Measurements from ENCODE around the gene C1orf210. TPM values are rescaled to one million over a fixed set of nuclear protein-coding genes. Genes with fewer than 3 reads are reported as not detected.

Gene C1orf210
- total and polyA plus RNA-seq, 4 donors: 2.3 TPM; not detected in 3

DNA sequence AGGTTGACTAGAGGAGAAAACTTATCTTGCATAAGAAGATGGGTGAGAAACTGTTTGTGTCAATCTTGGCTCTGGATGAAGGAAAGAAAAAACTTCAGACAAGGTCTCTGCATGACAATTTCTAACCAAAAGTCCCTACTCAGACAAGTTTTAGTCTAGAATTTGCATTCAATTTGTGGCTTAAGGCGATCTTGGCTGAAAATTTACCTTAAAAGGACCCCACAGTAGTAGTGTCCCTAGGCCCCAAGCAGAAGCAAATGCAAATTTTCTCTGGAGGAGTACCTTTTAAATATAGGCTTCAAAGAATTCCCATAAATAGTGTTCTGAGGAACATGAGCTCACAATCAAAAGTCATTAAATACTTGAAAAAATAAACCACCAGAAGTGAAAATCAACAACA lies 33.2 kb downstream of the C1orf210 start:
- Histone ChIP-seq H3K27ac (ENCODE audit: low read depth in 1 of 2, low read length in 2 of 2) (no peak overlapping the region), H3K36me3 (ENCODE audit: control insufficient read depth in 1 of 2, insufficient read depth in 2 of 2, low read length in 1 of 2) (no peaks in the 10 kb centered on the region), H3K4me1 (ENCODE audit: control insufficient read depth in 1 of 2, insufficient read depth in 2 of 2, low read length in 2 of 2) (no peaks in the 10 kb centered on the region), H3K27me3 (ENCODE audit: control insufficient read depth in 1 of 2, insufficient read depth in 2 of 2, low read length in 1 of 2) (no peaks in the 10 kb centered on the region), H3K4me3 (ENCODE audit: low read length in 2 of 2) (no peak overlapping the region), H3K9me3 (ENCODE audit: control insufficient read depth, low read length) (no peaks in the 10 kb centered on the region)
- intact Hi-C loops (cut with DNase I): no loop called here
- no peak for DNase-seq
- no peak for ATAC-seq (ENCODE audit: low FRiP score)
- 82 to 90% methylated on average over 1 of the region's 1 CpG for WGBS, 2 donors

- WGBS, 2 donors: 79 to 83% methylated on average over 5 of the region's 5 CpGs
- no peaks in the 10 kb centered on the region for H3K4me1 ChIP-seq (ENCODE audit: control insufficient read depth in 1 of 2, insufficient read depth in 2 of 2, low read length in 2 of 2)
- no peaks in the 10 kb centered on the region for H3K27me3 ChIP-seq (ENCODE audit: control insufficient read depth in 1 of 2, insufficient read depth in 2 of 2, low read length in 1 of 2)
- DNase-seq (no peak), ATAC-seq (ENCODE audit: low FRiP score) (no peak)
- no peak overlapping the region for H3K4me3 ChIP-seq (ENCODE audit: low read length in 2 of 2)
- no peaks in the 10 kb centered on the region for H3K9me3 ChIP-seq (ENCODE audit: control insufficient read depth, low read length)
- H3K36me3 ChIP-seq (ENCODE audit: control insufficient read depth in 1 of 2, insufficient read depth in 2 of 2, low read length in 1 of 2): no peaks in the 10 kb centered on the region
- intact Hi-C loops (cut with DNase I): no loop called here
- H3K27ac ChIP-seq (ENCODE audit: low read depth in 1 of 2, low read length in 2 of 2): no peak overlapping the region
Observed at GRCh38 chr1:43251024-43251423, 34.4 kb downstream of the C1orf210 start.

DNA sequence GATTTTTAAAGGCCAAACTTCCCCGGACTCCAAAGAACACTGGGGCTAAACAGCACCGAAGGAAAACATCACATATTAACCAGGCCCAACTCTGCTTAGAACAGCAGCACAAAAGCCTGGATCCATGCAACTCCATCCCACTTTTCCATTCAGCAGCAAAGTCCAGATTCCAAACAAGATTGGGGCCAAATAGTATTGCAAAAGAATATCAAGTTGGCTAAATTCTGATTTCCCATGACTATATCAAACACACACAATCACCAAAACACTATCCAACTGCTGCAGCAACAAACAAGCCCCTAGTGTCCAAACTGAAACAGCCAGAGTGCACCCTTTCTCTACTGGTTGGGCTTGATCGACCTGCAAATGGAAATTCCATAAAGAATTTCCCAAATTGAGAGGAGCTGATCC lies 35.0 kb downstream of the C1orf210 start:
- H3K27ac ChIP-seq (ENCODE audit: low read depth in 1 of 2, low read length in 2 of 2): no peak overlapping the region
- DNase-seq (no peak), ATAC-seq (ENCODE audit: low FRiP score) (peak; percentile 59)
- no peaks in the 10 kb centered on the region for H3K9me3 ChIP-seq (ENCODE audit: control insufficient read depth, low read length)
- 87 to 90% methylated on average over 3 of the region's 3 CpGs for WGBS, 2 donors
- H3K4me1 ChIP-seq (ENCODE audit: control insufficient read depth in 1 of 2, insufficient read depth in 2 of 2, low read length in 2 of 2): no peaks in the 10 kb centered on the region
- intact Hi-C loops (cut with DNase I): no loop called here
- H3K27me3 ChIP-seq (ENCODE audit: control insufficient read depth in 1 of 2, insufficient read depth in 2 of 2, low read length in 1 of 2): no peaks in the 10 kb centered on the region
- H3K4me3 ChIP-seq (ENCODE audit: low read length in 2 of 2): no peak overlapping the region
- no peaks in the 10 kb centered on the region for H3K36me3 ChIP-seq (ENCODE audit: control insufficient read depth in 1 of 2, insufficient read depth in 2 of 2, low read length in 1 of 2)

- intact Hi-C loops (cut with DNase I): no loop called here
- Histone ChIP-seq H3K9me3 (ENCODE audit: control insufficient read depth, low read length) (no peaks in the 10 kb centered on the region), H3K4me1 (ENCODE audit: control insufficient read depth in 1 of 2, insufficient read depth in 2 of 2, low read length in 2 of 2) (no peaks in the 10 kb centered on the region), H3K27me3 (ENCODE audit: control insufficient read depth in 1 of 2, insufficient read depth in 2 of 2, low read length in 1 of 2) (no peaks in the 10 kb centered on the region), H3K36me3 (ENCODE audit: control insufficient read depth in 1 of 2, insufficient read depth in 2 of 2, low read length in 1 of 2) (no peaks in the 10 kb centered on the region), H3K4me3 (ENCODE audit: low read length in 2 of 2) (no peak overlapping the region), H3K27ac (ENCODE audit: low read depth in 1 of 2, low read length in 2 of 2) (no peak overlapping the region)
- ATAC-seq (ENCODE audit: low FRiP score) (no peak), DNase-seq (no peak)
- WGBS, 2 donors: 68 to 82% methylated on average over 6 of the region's 6 CpGs
Observed at GRCh38 chr1:43247256-43247921, 38.0 kb downstream of the C1orf210 start.

DNA sequence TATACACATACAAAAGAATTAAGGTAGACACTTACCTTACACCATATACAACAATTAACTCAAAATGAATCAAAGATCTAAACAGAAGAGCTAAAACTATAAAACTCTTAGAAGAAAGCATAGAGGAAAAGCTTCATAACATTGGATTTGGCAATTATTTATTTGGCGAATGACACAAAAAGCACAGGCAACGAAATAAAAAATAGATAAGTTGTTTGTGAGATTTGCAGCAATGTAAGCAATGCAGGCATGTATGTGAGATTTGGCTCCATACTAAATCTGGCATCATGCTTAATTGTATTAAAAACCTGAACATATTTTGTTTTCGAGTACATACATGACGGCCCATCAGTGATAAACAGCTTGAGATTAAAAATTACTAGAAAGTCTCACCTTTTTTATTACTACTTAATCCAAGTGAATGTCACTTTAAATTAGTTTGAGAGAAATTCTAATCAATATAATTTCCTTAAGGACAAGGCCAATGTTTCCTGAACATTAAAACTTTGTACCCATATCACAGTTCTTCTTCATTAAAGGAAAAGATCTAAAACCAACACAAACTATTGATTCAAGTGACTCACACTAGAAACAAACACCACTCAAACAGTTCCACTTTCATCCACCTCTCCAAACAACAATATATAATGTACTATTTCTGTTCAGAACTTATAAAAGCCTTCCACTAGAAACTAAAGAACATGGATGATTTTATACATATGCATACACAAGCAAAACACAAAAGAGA lies 38.7 kb downstream of the C1orf210 start:
- DNase-seq (no peak), ATAC-seq (ENCODE audit: low FRiP score) (no peak)
- WGBS, 2 donors: 92 to 93% methylated on average over 4 of the region's 4 CpGs
- H3K9me3 ChIP-seq (ENCODE audit: control insufficient read depth, low read length): no peaks in the 10 kb centered on the region
- no peak overlapping the region for H3K4me3 ChIP-seq (ENCODE audit: low read length in 2 of 2)
- no peaks in the 10 kb centered on the region for H3K36me3 ChIP-seq (ENCODE audit: control insufficient read depth in 1 of 2, insufficient read depth in 2 of 2, low read length in 1 of 2)
- no peaks in the 10 kb centered on the region for H3K4me1 ChIP-seq (ENCODE audit: control insufficient read depth in 1 of 2, insufficient read depth in 2 of 2, low read length in 2 of 2)
- no peaks in the 10 kb centered on the region for H3K27me3 ChIP-seq (ENCODE audit: control insufficient read depth in 1 of 2, insufficient read depth in 2 of 2, low read length in 1 of 2)
- intact Hi-C loops (cut with DNase I): no loop called here
- no peak overlapping the region for H3K27ac ChIP-seq (ENCODE audit: low read depth in 1 of 2, low read length in 2 of 2)

GRCh38 chr1:43243299-43243698 lies 42.1 kb downstream of the C1orf210 start:
- WGBS, 2 donors: 82 to 87% methylated on average over 6 of the region's 6 CpGs
- Histone ChIP-seq H3K27ac (ENCODE audit: low read depth in 1 of 2, low read length in 2 of 2) (no peak overlapping the region), H3K4me1 (ENCODE audit: control insufficient read depth in 1 of 2, insufficient read depth in 2 of 2, low read length in 2 of 2) (no peaks in the 10 kb centered on the region), H3K9me3 (ENCODE audit: control insufficient read depth, low read length) (no peaks in the 10 kb centered on the region), H3K36me3 (ENCODE audit: control insufficient read depth in 1 of 2, insufficient read depth in 2 of 2, low read length in 1 of 2) (no peaks in the 10 kb centered on the region), H3K4me3 (ENCODE audit: low read length in 2 of 2) (no peak overlapping the region), H3K27me3 (ENCODE audit: control insufficient read depth in 1 of 2, insufficient read depth in 2 of 2, low read length in 1 of 2) (no peaks in the 10 kb centered on the region)
- intact Hi-C loops (cut with DNase I): no loop called here
- no peak for DNase-seq
- no peak for ATAC-seq (ENCODE audit: low FRiP score)

GRCh38 chr1:43241413-43241836 lies 44.0 kb downstream of the C1orf210 start:
- H3K4me3 ChIP-seq (ENCODE audit: low read length in 2 of 2): no peak overlapping the region
- H3K36me3 ChIP-seq (ENCODE audit: control insufficient read depth in 1 of 2, insufficient read depth in 2 of 2, low read length in 1 of 2): no peaks in the 10 kb centered on the region
- DNase-seq (no peak), ATAC-seq (ENCODE audit: low FRiP score) (no peak)
- no peak overlapping the region for H3K27ac ChIP-seq (ENCODE audit: low read depth in 1 of 2, low read length in 2 of 2)
- WGBS, 2 donors: 45 to 46% methylated on average over 6 of the region's 6 CpGs
- H3K27me3 ChIP-seq (ENCODE audit: control insufficient read depth in 1 of 2, insufficient read depth in 2 of 2, low read length in 1 of 2): no peaks in the 10 kb centered on the region
- no peaks in the 10 kb centered on the region for H3K4me1 ChIP-seq (ENCODE audit: control insufficient read depth in 1 of 2, insufficient read depth in 2 of 2, low read length in 2 of 2)
- intact Hi-C loops (cut with DNase I): no loop called here
- H3K9me3 ChIP-seq (ENCODE audit: control insufficient read depth, low read length): no peaks in the 10 kb centered on the region

GRCh38 chr1:43239484-43239883 lies 45.9 kb downstream of the C1orf210 start:
- DNase-seq (no peak), ATAC-seq (ENCODE audit: low FRiP score) (no peak)
- Histone ChIP-seq H3K36me3 (ENCODE audit: control insufficient read depth in 1 of 2, insufficient read depth in 2 of 2, low read length in 1 of 2) (no peaks in the 10 kb centered on the region), H3K4me1 (ENCODE audit: control insufficient read depth in 1 of 2, insufficient read depth in 2 of 2, low read length in 2 of 2) (no peaks in the 10 kb centered on the region), H3K27ac (ENCODE audit: low read depth in 1 of 2, low read length in 2 of 2) (no peak overlapping the region), H3K27me3 (ENCODE audit: control insufficient read depth in 1 of 2, insufficient read depth in 2 of 2, low read length in 1 of 2) (no peaks in the 10 kb centered on the region), H3K4me3 (ENCODE audit: low read length in 2 of 2) (no peak overlapping the region), H3K9me3 (ENCODE audit: control insufficient read depth, low read length) (no peaks in the 10 kb centered on the region)
- WGBS, 2 donors: 92% methylated on average over 3 of the region's 3 CpGs
- intact Hi-C loops (cut with DNase I): no loop called here

- H3K4me1 ChIP-seq (ENCODE audit: control insufficient read depth in 1 of 2, insufficient read depth in 2 of 2, low read length in 2 of 2): no peaks in the 10 kb centered on the region
- H3K4me3 ChIP-seq (ENCODE audit: low read length in 2 of 2): no peak overlapping the region
- ATAC-seq (ENCODE audit: low FRiP score): no peak
- intact Hi-C loops (cut with DNase I): no loop called here
- H3K9me3 ChIP-seq (ENCODE audit: control insufficient read depth, low read length): no peaks in the 10 kb centered on the region
- H3K36me3 ChIP-seq (ENCODE audit: control insufficient read depth in 1 of 2, insufficient read depth in 2 of 2, low read length in 1 of 2): no peaks in the 10 kb centered on the region
- no peaks in the 10 kb centered on the region for H3K27me3 ChIP-seq (ENCODE audit: control insufficient read depth in 1 of 2, insufficient read depth in 2 of 2, low read length in 1 of 2)
- no peak overlapping the region for H3K27ac ChIP-seq (ENCODE audit: low read depth in 1 of 2, low read length in 2 of 2)
- WGBS, 2 donors: 85 to 86% methylated on average over 3 of the region's 3 CpGs
- no peak for DNase-seq
Observed at GRCh38 chr1:43238991-43239469, 46.4 kb downstream of the C1orf210 start.

Data from aorta (tissue), 5 donors.